Left renal cortex interstitium (tissue), 4 donors: Measurements from ENCODE around the gene FBXL4. TPM values are rescaled to one million over a fixed set of nuclear protein-coding genes. Genes with fewer than 3 reads are reported as not detected.

Experiments
- DNase-seq, 4 donors: peaks; one replicate each; pipeline ENCODE4 v3.0.0-alpha.2; 2013; ENCODE audit warnings: low read depth in 4 of 4, low spot score in 2 of 4, missing footprints in 1 of 4
- polyA plus RNA-seq, 4 donors: library from polyadenylated mRNA; unstranded; fragments of 120-200 nt; gene quantifications; one replicate each; pipeline ENCODE4 v1.2.1, GENCODE V29; 2013; ENCODE audit not compliant: insufficient read length in 4 of 4

FBXL4 gene
- polyA plus RNA-seq: 10 to 100 TPM; 24.3 to 26.2 (median 24.5) TPM

DNA sequence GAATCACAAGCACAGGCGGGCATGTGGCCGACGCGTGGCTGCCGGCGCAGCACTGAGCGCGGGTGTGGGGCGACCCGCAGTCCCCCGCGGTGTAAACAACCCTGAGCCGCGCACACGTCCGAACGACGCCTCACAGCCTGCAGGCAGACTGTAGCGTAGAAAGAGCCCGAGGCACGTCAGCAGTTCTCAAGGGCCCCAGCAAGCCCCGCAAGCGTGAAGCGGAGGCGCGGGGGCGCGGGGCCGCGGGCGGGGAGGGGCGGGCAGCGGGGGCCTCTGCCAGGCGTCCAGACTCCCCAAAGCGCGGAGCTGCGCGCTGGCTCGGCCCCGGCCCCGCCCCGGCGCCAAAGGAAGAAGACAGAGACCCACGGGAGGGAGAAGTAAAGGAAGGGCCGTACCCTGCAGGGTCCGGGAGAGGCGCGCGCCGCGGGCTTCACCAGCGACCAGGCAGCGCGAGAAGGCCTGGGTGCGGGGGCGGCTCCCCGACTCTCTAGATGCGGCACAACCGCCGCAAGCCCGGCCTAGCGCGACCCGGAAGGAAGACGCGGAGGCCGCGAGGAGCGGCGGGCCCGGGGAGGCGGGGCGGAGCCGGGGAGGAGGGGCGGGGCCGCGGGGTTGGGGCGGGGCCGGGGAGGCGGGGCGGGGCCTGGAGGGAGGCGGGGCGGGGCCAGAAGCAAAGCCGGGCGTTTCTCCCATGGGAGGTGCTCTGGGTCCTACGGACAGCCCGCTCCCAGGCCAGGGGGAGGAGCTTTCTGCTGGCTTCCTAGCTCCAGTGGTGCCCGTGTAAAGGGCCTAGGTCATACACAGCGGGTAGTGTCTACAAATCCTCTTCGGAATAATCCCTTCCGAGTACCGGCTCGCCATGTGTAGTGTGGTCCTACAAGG lies at the start of gene FBXL4:
TSS of gene FBXL4 (minus strand) at position 536 of the 882 bp plus-strand sequence. CDS start 20,958 bp downstream, outside the sequence.
- peak; percentile 40 to 52 (median 44) for DNase-seq

- no peak for DNase-seq
Observed at GRCh38 chr6:98995116-98995515, 47.4 kb upstream of the FBXL4 start.

GRCh38 chr6:98992535-98992934 lies 44.8 kb upstream of the FBXL4 start:
- no peak for DNase-seq

GRCh38 chr6:98986071-98986615 lies 38.4 kb upstream of the FBXL4 start:
- no peak for DNase-seq

GRCh38 chr6:98985391-98985790 lies 37.6 kb upstream of the FBXL4 start:
- DNase-seq: no peak

GRCh38 chr6:98984121-98984520 lies 36.4 kb upstream of the FBXL4 start:
- no peak for DNase-seq

DNA sequence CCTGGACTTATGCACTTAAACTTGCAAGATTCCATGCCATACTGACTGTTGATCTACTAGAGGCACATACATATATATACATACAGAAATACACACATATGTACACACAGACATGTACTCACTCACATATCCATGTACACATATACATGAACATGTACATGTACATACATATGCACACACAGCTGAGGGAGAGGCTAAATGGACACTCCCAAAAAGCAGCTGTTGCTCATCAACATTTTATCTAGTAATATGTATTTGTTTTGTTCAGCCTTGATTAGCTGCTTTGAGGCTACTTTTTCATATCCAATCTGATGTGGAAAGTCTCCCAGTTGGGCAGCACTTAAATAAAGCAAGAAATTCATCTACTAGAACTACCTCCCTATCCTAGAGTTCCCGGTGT lies 33.7 kb upstream of the FBXL4 start:
- no peak for DNase-seq

DNA sequence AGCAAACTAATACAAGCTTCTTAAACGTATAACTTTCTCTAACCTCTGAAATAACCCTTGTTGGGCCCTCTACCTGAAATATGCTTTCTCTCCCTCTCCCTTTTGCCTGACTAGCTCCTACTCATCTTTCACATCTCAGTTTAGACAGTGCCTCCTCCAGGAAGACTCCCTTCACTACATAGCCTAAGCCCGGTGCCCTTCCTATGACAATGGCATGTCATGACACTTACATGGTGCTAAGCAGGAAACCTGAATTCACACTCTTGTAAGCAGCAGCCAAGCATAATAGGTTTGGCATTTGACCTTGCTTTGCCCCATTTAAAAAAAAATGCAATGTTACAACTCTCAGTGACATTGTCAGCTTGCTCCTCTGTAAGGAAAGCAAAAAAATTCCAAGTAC lies 33.1 kb upstream of the FBXL4 start:
- DNase-seq: no peak

- no peak for DNase-seq
Observed at GRCh38 chr6:98977671-98978292, 30.0 kb upstream of the FBXL4 start.

DNA sequence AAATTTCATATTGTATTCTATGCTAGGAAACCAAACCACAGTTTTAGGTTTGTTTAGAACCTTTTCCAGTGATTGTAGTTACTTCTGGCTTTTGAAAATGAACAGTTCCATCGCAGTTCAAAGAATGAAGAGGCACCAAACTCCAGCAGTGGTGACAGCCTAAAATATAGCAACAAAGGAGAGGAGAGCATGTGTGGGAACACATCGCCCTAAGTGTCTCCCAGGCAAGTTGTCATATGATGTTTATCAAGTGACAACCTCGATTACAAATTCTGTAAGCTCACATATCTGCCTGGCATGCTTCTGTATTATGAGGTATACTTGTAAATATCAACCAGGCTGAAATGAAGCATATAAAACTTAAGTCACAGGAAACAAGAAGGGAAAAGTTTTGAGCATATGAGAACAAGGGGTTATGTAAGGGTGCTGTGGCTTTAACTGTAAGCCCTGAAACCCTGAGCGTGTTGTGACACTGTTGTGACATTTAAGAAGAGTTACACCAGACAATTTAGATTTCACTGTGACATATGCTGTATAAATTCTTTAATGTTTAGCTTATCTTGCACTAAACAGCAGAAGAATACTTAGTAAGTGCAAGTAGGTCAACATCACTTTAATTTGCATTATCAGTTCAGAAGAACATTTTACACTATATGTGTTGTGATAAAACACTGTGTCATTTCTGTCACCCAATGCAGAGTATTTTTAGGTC lies 29.1 kb upstream of the FBXL4 start:
- DNase-seq: no peak

DNA sequence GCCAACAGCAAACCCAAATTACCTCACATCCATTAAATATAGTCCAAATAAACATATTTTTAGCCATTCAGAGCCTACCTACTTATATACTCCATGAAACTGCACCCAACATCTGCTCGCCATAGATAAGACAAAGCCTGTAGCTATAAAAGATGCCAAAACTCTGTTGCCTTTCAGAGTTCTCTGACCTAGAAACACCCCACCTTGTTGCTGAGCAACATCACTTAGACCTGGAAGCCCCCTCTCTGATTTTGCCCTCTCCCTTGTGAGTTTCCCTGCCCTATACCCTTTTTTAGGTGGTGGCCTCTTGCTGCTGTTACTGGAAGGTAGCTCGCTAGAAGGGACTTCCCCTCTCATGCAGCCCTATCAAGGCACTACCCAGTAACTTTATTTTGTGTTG lies 27.7 kb upstream of the FBXL4 start:
- DNase-seq: no peak

DNA sequence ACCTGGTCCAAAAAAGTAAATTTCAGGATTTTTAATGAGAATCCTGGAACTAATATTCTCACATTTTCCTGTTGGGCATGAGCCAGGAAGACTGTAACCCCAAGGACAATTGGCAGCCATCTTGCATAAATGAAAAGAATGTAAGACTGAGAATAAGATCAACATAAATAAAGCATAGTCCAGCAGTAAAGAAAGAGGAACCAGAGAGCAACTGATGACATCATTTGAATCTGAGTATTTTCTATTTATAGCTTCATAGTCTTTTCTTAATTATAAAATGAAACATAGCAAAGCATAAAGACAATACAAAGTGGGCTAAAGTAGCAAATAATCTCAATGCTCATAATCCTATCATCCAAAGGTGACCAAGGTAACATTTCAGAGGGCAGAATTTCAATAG lies 26.6 kb upstream of the FBXL4 start:
- DNase-seq: no peak

GRCh38 chr6:98973571-98973970 lies 25.8 kb upstream of the FBXL4 start:
- DNase-seq: no peak

DNA sequence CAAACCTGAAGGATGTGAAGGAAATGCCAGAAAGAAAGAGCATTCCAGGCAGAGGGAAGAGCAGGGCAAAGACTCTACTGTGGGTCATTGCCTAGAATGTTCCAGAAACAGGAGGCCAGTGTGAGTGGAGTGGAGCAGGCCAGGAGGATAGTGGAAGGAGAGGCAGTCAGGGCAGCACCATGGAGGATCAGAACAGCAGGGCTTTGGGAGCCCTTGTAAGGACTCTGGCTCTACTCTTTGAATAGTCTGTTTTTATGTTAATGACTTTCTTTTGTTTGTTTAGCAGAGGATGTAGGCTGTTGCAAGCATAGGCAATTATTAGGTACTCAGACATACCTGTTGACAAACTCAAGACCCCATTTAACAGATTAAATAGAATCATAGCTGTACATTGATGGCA lies 23.6 kb upstream of the FBXL4 start:
- DNase-seq: no peak

DNA sequence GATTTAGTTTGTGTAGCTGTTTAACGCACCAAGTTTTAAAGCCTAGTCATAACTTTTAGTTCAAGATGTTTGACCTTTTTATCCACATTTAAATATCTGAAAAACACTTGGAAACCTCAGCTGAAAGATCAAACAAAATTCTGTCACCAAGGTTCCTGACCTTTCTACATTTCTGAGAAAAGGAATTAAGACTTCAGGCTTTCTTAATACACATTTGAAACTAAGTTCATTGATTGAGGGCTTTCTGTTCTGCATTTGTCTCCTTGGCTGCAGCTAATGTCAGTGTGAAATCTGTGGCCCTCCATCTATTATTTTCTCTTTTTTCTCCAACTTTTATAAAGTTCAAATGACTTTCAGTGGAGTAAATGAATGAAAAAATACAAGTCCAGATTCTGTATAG lies 22.7 kb upstream of the FBXL4 start:
- DNase-seq: no peak

- DNase-seq: no peak
Observed at GRCh38 chr6:98967616-98968015, 19.9 kb upstream of the FBXL4 start.

DNA sequence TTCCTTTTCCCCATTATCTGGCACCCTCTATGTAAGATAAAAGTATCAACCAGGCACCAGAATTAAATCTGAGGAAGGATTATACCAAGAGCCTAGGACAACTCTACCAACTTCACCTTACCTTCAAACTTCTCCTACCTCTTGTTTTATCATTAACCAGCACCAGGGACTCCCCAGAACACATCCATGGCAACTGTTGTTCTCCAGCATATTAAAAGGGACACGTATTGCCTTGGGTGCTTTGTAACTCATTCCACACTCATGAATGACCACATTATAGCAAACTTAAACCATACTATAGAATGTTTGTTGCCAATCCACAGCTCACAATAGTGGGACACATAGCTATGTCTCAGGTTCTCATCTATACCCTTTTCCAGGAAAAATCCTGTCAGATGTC lies 11.9 kb upstream of the FBXL4 start:
- DNase-seq: no peak

GRCh38 chr6:98958776-98959175 lies 11.0 kb upstream of the FBXL4 start:
- DNase-seq: no peak

- no peak for DNase-seq
Observed at GRCh38 chr6:98957450-98957849, 9.7 kb upstream of the FBXL4 start.

DNA sequence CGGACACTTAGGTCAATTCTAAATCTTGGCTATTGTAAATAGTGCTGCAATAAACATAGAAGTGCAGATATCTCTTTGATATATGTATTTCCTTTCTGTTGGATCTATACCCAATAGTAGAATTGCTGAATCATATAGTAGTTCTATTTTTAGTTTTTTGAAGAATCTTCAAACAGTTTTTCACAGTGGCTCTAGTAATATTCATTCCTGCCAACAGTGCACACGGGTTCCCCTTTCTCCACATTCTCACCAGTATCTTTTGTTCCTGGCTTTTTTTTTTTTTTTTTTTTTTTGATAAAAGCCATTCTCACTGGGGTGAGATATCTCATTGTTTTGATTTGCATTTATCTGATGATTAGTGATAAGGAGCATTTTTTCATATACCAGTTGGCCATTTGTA lies 1.8 kb upstream of the FBXL4 start:
- DNase-seq: no peak

DNA sequence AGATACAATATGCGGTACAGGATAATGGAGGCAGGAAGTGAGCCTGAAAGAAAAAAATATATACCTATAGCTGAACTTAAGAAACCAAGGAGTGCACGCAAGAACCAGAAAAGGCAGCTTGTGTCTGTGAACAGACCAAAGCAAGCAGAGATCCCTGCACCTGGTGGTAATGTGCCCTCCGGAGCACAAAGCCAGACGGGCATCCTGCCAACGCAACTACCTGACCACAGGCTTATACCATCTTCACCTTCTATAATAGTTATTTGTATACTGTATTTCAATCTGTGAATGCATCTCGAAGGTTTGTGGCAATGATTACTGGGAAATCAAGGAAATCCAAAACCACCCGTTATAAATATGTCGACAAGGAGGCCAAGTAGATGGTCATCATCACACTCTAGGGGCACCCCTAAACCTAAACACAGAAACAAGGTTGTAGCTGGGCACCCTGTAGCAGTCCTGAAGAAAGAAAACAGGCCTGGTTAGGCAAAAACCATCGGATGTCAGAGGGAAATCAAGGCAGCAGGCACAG lies 801 bp downstream of the FBXL4 start:
- DNase-seq: peak in 3 of 4 donors; percentile 16 to 42 (median 24)
